HepG2 (cell line): ENCODE results near the gene RBM22. TPM values are rescaled to one million over a fixed set of nuclear protein-coding genes. Genes with fewer than 3 reads are reported as not detected.

Experiments
- AFF4 ChIP-seq: sonication (generic); formaldehyde crosslinking; IDR thresholded peaks from 2 replicates; pipeline ENCODE4 v1.4.0; 2020; ENCODE audit warnings: missing genetic modification reagents
- CHD2 ChIP-seq: IDR thresholded peaks from 2 replicates; pipeline ENCODE4 v1.6.1; 2011; ENCODE audit warnings: low read depth, low read length, improper control_type of control experiment
- ETS1 ChIP-seq: sonication (generic); formaldehyde crosslinking; IDR thresholded peaks from 2 replicates; pipeline ENCODE4 v1.4.0; 2020; ENCODE audit warnings: missing genetic modification reagents
- FUBP1 ChIP-seq: sonication (generic); formaldehyde crosslinking; IDR thresholded peaks from 2 replicates; pipeline ENCODE4 v1.5.1; 2020; ENCODE audit warnings: missing genetic modification reagents, mild to moderate bottlenecking, borderline replicate concordance
- KAT2B ChIP-seq: fragments of 150-350 bp; IDR thresholded peaks from 2 replicates; pipeline ENCODE4 v1.6.1; 2014; ENCODE audit warnings: low read depth, low read length, borderline replicate concordance
- PAWR ChIP-seq: sonication (generic); formaldehyde crosslinking; IDR thresholded peaks from 2 replicates; pipeline ENCODE4 v1.4.0; 2020; ENCODE audit warnings: missing genetic modification reagents, mild to moderate bottlenecking, borderline replicate concordance
- POLR2AphosphoS5 ChIP-seq: IDR thresholded peaks from 2 replicates; pipeline ENCODE4 v1.6.1; 2012; ENCODE audit warnings: low read depth, low read length
- SMAD1 ChIP-seq: sonication (generic); formaldehyde crosslinking; IDR thresholded peaks from 2 replicates; pipeline ENCODE4 v1.4.0; 2020; ENCODE audit warnings: missing genetic modification reagents, low read depth, mild to moderate bottlenecking, borderline replicate concordance
- SMARCC2 ChIP-seq: fragments of 450-650 bp; IDR thresholded peaks from 2 replicates; pipeline ENCODE4 v1.6.1; 2017; ENCODE audit warnings: antibody characterized with exemption, mild to moderate bottlenecking
- SMYD3 ChIP-seq: sonication (generic); formaldehyde crosslinking; IDR thresholded peaks from 2 replicates; pipeline ENCODE4 v1.8.1; 2023; ENCODE audit warnings: mild to moderate bottlenecking, missing genetic modification reagents
- STAG1 ChIP-seq: sonication (generic); formaldehyde crosslinking; IDR thresholded peaks from 2 replicates; pipeline ENCODE4 v1.4.0; 2020; ENCODE audit warnings: missing genetic modification reagents
- ZFP91 ChIP-seq: sonication (generic); formaldehyde crosslinking; IDR thresholded peaks from 2 replicates; pipeline ENCODE4 v1.9.0; 2022; ENCODE audit warnings: missing genetic modification reagents, mild to moderate bottlenecking, borderline replicate concordance
- polyA plus RNA-seq, 8 experiments: library from polyadenylated mRNA; depleted of rRNA in 3 of 8; stranded (reverse) in 7 of 8; unstranded in 1 of 8; fragments of >200 nt; fragmentation: Illumina TruSeq in 4 of 8; extraction: Trizol in 4 of 8; gene quantifications; 2 replicates each; pipeline versions ENCODE4 v1.2.1 to v1.2.3, GENCODE V29; 2011 to 2016; ENCODE audit warnings: low read depth in 4 of 8, missing spikeins in 1 of 8, mixed read lengths in 1 of 8; ENCODE audit not compliant: insufficient read depth in 1 of 8
- total RNA-seq, 5 experiments: library from RNA; depleted of rRNA; stranded (reverse); fragments of >200 nt; fragmentation: Illumina TruSeq; extraction: Trizol; gene quantifications; 2 replicates each; pipeline ENCODE4 v1.2.3, GENCODE V29; 2016; ENCODE audit warnings: low read depth in 1 of 5
- TF ChIP-seq, protein P1 (sequence below): sonication (generic); formaldehyde crosslinking; IDR thresholded peaks from 2 replicates; pipeline ENCODE4 v1.4.0; 2020; ENCODE audit warnings: mild to moderate bottlenecking, missing genetic modification reagents, borderline replicate concordance

The RBM22 gene
- total and polyA plus RNA-seq, 2 of the 13 experiments (the other 11 are each of a cell fraction or from before 2014, with no cell fraction given): 28.3 to 35.0 TPM

DNA sequence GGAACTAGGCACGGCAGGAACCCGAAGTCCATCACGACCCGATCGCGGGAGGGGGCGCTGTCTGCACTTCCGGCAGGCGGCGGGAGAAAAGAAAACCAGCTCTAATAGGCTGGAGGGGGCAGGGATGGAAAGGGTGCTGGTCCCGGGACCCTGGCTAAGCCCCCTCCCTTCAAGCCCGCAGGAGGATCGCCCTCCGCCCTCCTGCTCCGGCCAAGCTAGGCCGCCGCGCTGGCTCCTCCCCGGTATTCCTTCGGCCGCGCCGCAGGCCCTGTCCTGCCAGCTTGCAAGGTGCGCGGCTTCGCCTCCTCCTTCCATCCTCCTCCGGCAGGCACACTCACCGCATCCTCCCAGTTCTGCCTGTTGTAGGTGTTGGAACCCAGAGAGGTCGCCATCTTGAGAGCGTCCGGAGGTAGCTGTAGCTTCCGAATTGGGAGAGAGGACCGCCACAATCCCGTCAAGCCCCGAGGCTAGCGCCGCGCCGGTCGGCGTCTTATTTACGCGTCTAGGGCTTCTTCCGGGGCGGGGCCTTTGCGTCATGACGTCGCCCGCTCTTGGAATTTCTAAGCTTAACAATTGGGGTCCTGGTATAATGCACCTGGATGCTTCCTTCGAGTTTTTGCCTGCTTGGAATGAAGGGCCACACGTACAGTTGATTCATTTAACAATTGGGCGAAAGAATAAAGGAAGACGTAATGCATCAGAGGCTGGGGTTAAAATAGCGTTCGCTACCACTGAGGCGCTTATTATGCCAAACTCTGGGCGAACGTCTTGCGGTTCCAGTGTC is at the start of gene RBM22 (continued):
- TF ChIP-seq, protein P1, sequence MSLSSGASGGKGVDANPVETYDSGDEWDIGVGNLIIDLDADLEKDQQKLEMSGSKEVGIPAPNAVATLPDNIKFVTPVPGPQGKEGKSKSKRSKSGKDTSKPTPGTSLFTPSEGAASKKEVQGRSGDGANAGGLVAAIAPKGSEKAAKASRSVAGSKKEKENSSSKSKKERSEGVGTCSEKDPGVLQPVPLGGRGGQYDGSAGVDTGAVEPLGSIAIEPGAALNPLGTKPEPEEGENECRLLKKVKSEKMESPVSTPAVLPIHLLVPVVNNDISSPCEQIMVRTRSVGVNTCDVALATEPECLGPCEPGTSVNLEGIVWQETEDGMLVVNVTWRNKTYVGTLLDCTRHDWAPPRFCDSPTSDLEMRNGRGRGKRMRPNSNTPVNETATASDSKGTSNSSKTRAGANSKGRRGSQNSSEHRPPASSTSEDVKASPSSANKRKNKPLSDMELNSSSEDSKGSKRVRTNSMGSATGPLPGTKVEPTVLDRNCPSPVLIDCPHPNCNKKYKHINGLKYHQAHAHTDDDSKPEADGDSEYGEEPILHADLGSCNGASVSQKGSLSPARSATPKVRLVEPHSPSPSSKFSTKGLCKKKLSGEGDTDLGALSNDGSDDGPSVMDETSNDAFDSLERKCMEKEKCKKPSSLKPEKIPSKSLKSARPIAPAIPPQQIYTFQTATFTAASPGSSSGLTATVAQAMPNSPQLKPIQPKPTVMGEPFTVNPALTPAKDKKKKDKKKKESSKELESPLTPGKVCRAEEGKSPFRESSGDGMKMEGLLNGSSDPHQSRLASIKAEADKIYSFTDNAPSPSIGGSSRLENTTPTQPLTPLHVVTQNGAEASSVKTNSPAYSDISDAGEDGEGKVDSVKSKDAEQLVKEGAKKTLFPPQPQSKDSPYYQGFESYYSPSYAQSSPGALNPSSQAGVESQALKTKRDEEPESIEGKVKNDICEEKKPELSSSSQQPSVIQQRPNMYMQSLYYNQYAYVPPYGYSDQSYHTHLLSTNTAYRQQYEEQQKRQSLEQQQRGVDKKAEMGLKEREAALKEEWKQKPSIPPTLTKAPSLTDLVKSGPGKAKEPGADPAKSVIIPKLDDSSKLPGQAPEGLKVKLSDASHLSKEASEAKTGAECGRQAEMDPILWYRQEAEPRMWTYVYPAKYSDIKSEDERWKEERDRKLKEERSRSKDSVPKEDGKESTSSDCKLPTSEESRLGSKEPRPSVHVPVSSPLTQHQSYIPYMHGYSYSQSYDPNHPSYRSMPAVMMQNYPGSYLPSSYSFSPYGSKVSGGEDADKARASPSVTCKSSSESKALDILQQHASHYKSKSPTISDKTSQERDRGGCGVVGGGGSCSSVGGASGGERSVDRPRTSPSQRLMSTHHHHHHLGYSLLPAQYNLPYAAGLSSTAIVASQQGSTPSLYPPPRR (CRISPR knock-in tag): 0 out of 2 replicates have a peak, but pooled peaks have one; percentile 22
- TF ChIP-seq SMAD1 (CRISPR knock-in tag) (0 out of 2 replicates have a peak, but pooled peaks have one; percentile 82), FUBP1 (CRISPR knock-in tag) (no peak), POLR2AphosphoS5 (peak; percentile 90), CHD2 (no peak), KAT2B (no peak), ZFP91 (CRISPR knock-in tag) (peak; percentile 87; the same call in 1 of the 2 replicates), ETS1 (CRISPR knock-in tag) (0 out of 2 replicates have a peak, but pooled peaks have one; percentile 32), AFF4 (no peak), SMARCC2 (no peak), PAWR (CRISPR knock-in tag) (no peak), SMYD3 (CRISPR knock-in tag) (peak; percentile 64; the same call in 1 of the 2 replicates), STAG1 (CRISPR knock-in tag) (no peak; the same call in 1 of the 2 replicates)
